Tibial artery (tissue), 4 donors: ENCODE measurements around the gene MIPEP.

Experiments
- DNase-seq, 2 donors: peaks; one replicate each; pipeline ENCODE4 v3.0.0-alpha.2; 2019
- H3K27ac ChIP-seq, 2 donors: fragments of 200-600 bp; sonication (generic) in 1 of 2; 1 replicate in 1 of 2; 2 replicates in 1 of 2; pipeline ENCODE4 v1.5.1; 2018 to 2019; ENCODE audit warnings: mild to moderate bottlenecking in 1 of 2
- H3K27me3 ChIP-seq, 2 donors: fragments of 200-600 bp; sonication (generic) in 1 of 2; one replicate each; pipeline versions ENCODE4 v1.5.1 to v1.6.0; 2016 to 2019
- H3K36me3 ChIP-seq, 3 donors: fragments of 200-600 bp; sonication (generic) in 2 of 3; one replicate each; pipeline ENCODE4 v1.5.1; 2016 to 2019; ENCODE audit warnings: mild to moderate bottlenecking in 2 of 3
- H3K4me1 ChIP-seq, 4 donors: fragments of 200-600 bp; sonication (generic) in 2 of 4; 1 replicate in 3 of 4; 2 replicates in 1 of 4; pipeline ENCODE4 v1.5.1; 2016 to 2019
- H3K4me3 ChIP-seq, 2 donors: fragments of 200-600 bp; sonication (generic) in 1 of 2; 1 replicate in 1 of 2; 2 replicates in 1 of 2; pipeline ENCODE4 v1.5.1; 2018 to 2019; ENCODE audit warnings: mild to moderate bottlenecking in 2 of 2
- H3K9me3 ChIP-seq, 3 donors: fragments of 200-600 bp; sonication (generic) in 1 of 3; one replicate each; pipeline ENCODE4 v1.5.1; 2016 to 2019
- CTCF ChIP-seq, 2 experiments: fragments of 200-600 bp in 1 of 2; fragments of 450-650 bp in 1 of 2; IDR thresholded peaks; one replicate each; pipeline ENCODE4 v1.5.1; 2017 to 2019; ENCODE audit warnings: antibody characterized with exemption in 2 of 2, mild to moderate bottlenecking in 1 of 2, moderate library complexity in 1 of 2
- intact Hi-C: fragments of 100-400 bp; cut with DNase I; formaldehyde crosslinking; loops from one replicate; pipeline ENCODE4 v1.15.0; 2023; ENCODE audit warnings: low total_unique reads

The MIPEP gene

GRCh38 chr13:23680845-23681669 is 208.1 kb downstream of the MIPEP start:
- Histone ChIP-seq H3K4me3 (no peak overlapping the region), H3K9me3 (peaks cover 0 to 6% (median 3%) of the 10 kb centered on the region in 3 donors), H3K36me3 (no peaks in the 10 kb centered on the region), H3K4me1 (no peaks in the 10 kb centered on the region), H3K27me3 (no peaks in the 10 kb centered on the region), H3K27ac (no peak overlapping the region)
- DNase-seq: no peak
- TF ChIP-seq CTCF (IDR thresholded peaks at IDR 0.05): no peak
- intact Hi-C loops: no loop called here
